Suprapubic skin (tissue), 4 donors: Measurements from ENCODE around the gene CACNA2D3. TPM values are rescaled to one million over a fixed set of nuclear protein-coding genes. Genes with fewer than 3 reads are reported as not detected.

Experiments used
- DNase-seq, 2 donors: peaks; one replicate each; pipeline ENCODE4 v3.0.0-alpha.2; 2019; ENCODE audit warnings: low spot score in 2 of 2
- H3K27ac ChIP-seq: fragments of 200-600 bp; sonication (generic); one replicate; pipeline ENCODE4 v1.5.1; 2019
- H3K27me3 ChIP-seq: fragments of 200-600 bp; sonication (generic); one replicate; pipeline ENCODE4 v1.5.1; 2019
- H3K36me3 ChIP-seq: fragments of 200-600 bp; sonication (generic); one replicate; pipeline ENCODE4 v1.5.1; 2019
- H3K4me1 ChIP-seq: fragments of 200-600 bp; sonication (generic); one replicate; pipeline ENCODE4 v1.5.1; 2019
- H3K4me3 ChIP-seq: fragments of 200-600 bp; sonication (generic); one replicate; pipeline ENCODE4 v1.5.1; 2019; ENCODE audit warnings: mild to moderate bottlenecking
- H3K9me3 ChIP-seq: fragments of 200-600 bp; sonication (generic); one replicate; pipeline ENCODE4 v1.5.1; 2019
- CTCF ChIP-seq, 2 donors: fragments of 200-600 bp in 1 of 2; fragments of 450-650 bp in 1 of 2; sonication (generic) in 1 of 2; IDR thresholded peaks; one replicate each; pipeline ENCODE4 v1.5.1; 2016 to 2019; ENCODE audit warnings: antibody characterized with exemption in 2 of 2, mild to moderate bottlenecking in 1 of 2, moderate library complexity in 1 of 2
- EP300 ChIP-seq: sonication (generic); formaldehyde crosslinking; IDR thresholded peaks from one replicate; pipeline ENCODE4 v1.6.1; 2017; ENCODE audit warnings: antibody characterized with exemption
- POLR2A ChIP-seq, 2 donors: fragments of 450-650 bp; IDR thresholded peaks; one replicate each; pipeline ENCODE4 v1.6.1; 2017; ENCODE audit warnings: antibody characterized with exemption in 2 of 2, mild to moderate bottlenecking in 2 of 2, moderate library complexity in 2 of 2
- POLR2AphosphoS5 ChIP-seq, 3 donors: sonication (generic); formaldehyde crosslinking; IDR thresholded peaks; one replicate each; pipeline ENCODE4 v1.6.1; 2017; ENCODE audit warnings: antibody characterized with exemption in 3 of 3
- WGBS: methylation state at CpG from one replicate; pipeline ENCODE4 v1.1.5; 2018; 5-methylcytosine and 5-hydroxymethylcytosine counted together
- total RNA-seq, 4 donors: library from RNA; depleted of rRNA; stranded (reverse); fragments of >200 nt; gene quantifications; one replicate each; pipeline ENCODE4 v1.1.0, GENCODE V29; 2016

The CACNA2D3 gene
- total RNA-seq, 4 donors from 2014 or later = 0.42 to 2.8 (median 0.95) TPM

- WGBS = 18% methylated on average over 10 of the region's 14 CpGs
- Histone ChIP-seq H3K4me3 (no peak overlapping the region), H3K27me3 (no peaks in the 10 kb centered on the region), H3K4me1 (no peaks in the 10 kb centered on the region), H3K36me3 (no peaks in the 10 kb centered on the region), H3K27ac (no peak overlapping the region), H3K9me3 (no peaks in the 10 kb centered on the region)
- no peak for DNase-seq
- no peak for TF ChIP-seq POLR2A (IDR thresholded peaks at IDR 0.05)
- TF ChIP-seq CTCF (IDR thresholded peaks at IDR 0.05) = no peak
- no peak for TF ChIP-seq POLR2AphosphoS5 (IDR thresholded peaks at IDR 0.05)
- no peak for TF ChIP-seq EP300
These were observed 24.3 kb downstream of the CACNA2D3 start for GRCh38 chr3:54146506-54147239.

DNA sequence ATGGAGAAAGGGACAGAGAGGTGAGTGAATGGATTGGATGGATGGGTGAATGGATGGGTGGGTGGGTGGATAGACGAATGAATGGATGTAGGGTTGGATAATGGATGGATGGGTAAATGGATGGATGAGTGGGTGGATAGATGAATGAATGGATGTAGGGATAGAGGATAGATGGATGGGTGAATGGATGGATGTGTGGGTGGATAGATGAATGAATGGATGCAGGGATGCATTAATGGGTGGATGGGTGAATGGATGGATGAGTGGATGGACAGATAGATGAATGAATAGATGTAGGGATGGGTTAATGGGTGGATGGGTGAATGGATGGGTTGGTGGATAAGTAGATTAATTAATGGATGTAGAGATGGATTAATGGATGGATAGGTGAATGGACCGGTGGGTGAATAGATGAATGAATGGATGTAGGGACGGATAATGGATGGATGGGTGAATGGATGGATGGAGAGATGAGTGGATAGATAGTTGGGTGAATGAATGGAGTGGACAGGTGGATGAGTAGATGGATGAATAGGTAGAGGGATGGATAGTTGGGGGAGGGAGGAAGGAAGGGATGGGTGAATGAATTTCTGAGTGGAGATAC lies 28.6 kb downstream of the CACNA2D3 start:
- Histone ChIP-seq H3K9me3 (no peaks in the 10 kb centered on the region), H3K4me3 (no peak overlapping the region), H3K27me3 (no peaks in the 10 kb centered on the region), H3K27ac (no peak overlapping the region), H3K4me1 (no peaks in the 10 kb centered on the region), H3K36me3 (no peaks in the 10 kb centered on the region)
- no peak for DNase-seq
- 89% methylated on average over 3 of the region's 3 CpGs for WGBS
- no peak for TF ChIP-seq CTCF (IDR thresholded peaks at IDR 0.05)
- no peak for TF ChIP-seq EP300
- no peak for TF ChIP-seq POLR2A (IDR thresholded peaks at IDR 0.05)
- TF ChIP-seq POLR2AphosphoS5 (IDR thresholded peaks at IDR 0.05) = no peak

GRCh38 chr3:54153477-54153876 lies 31.1 kb downstream of the CACNA2D3 start:
- 32% methylated on average over 1 of the region's 1 CpG for WGBS
- H3K36me3 ChIP-seq = no peaks in the 10 kb centered on the region
- no peak overlapping the region for H3K27ac ChIP-seq
- H3K4me1 ChIP-seq = no peaks in the 10 kb centered on the region
- no peak for DNase-seq
- no peak overlapping the region for H3K4me3 ChIP-seq
- H3K27me3 ChIP-seq = no peaks in the 10 kb centered on the region
- H3K9me3 ChIP-seq = no peaks in the 10 kb centered on the region
- no peak for TF ChIP-seq POLR2AphosphoS5 (IDR thresholded peaks at IDR 0.05)
- TF ChIP-seq POLR2A (IDR thresholded peaks at IDR 0.05) = no peak
- no peak for TF ChIP-seq EP300
- no peak for TF ChIP-seq CTCF (IDR thresholded peaks at IDR 0.05)

GRCh38 chr3:54157860-54158259 lies 35.5 kb downstream of the CACNA2D3 start:
- no peak for TF ChIP-seq POLR2AphosphoS5 (IDR thresholded peaks at IDR 0.05)
- no peak for TF ChIP-seq CTCF (IDR thresholded peaks at IDR 0.05)
- no peak for TF ChIP-seq POLR2A (IDR thresholded peaks at IDR 0.05)
- no peak for TF ChIP-seq EP300
- no peak overlapping the region for H3K27ac ChIP-seq
- 44% methylated on average over 2 of the region's 2 CpGs for WGBS

DNA sequence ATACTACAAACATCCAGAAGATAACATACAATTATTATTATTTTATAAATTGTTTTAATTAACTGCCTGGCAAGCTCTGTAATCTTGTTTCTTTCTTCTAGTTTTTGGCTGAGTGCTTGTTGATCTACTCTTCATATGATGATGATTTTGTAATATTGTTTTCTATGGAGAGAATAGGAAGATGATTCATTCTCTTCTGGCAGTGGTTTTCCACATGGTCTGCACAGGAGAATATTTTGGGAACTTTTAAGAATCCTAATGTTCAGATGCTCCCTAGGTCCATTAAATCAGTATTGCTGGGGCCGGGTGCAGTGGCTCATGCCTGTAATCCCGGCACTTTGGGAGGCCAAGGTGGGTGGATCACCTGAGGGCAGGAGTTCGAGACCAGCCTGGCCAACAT lies 37.6 kb downstream of the CACNA2D3 start:
- 47% methylated on average over 3 of the region's 3 CpGs for WGBS
- no peaks in the 10 kb centered on the region for H3K27me3 ChIP-seq
- H3K9me3 ChIP-seq = no peaks in the 10 kb centered on the region
- H3K4me1 ChIP-seq = no peaks in the 10 kb centered on the region
- no peaks in the 10 kb centered on the region for H3K36me3 ChIP-seq
- no peak overlapping the region for H3K4me3 ChIP-seq
- TF ChIP-seq CTCF (IDR thresholded peaks at IDR 0.05) = no peak
- no peak for TF ChIP-seq POLR2A (IDR thresholded peaks at IDR 0.05)
- TF ChIP-seq EP300 = no peak
- no peak for TF ChIP-seq POLR2AphosphoS5 (IDR thresholded peaks at IDR 0.05)
- H3K27ac ChIP-seq = no peak overlapping the region
- no peak for DNase-seq

More at GRCh38 chr3:54157860-54158259, 35.5 kb downstream of the CACNA2D3 start:
- no peak for DNase-seq
- Histone ChIP-seq H3K4me3 (no peak overlapping the region), H3K27me3 (no peaks in the 10 kb centered on the region), H3K4me1 (no peaks in the 10 kb centered on the region), H3K36me3 (no peaks in the 10 kb centered on the region), H3K9me3 (no peaks in the 10 kb centered on the region)
